Activated CD4-positive, alpha-beta memory T cell treated with anti-CD3 and anti-CD28 coated beads for 36 hours (primary cell): ENCODE measurements around the gene KIRREL3. TPM values are rescaled to one million over a fixed set of nuclear protein-coding genes. Genes with fewer than 3 reads are reported as not detected.

ENCODE experiments used
- CTCF ChIA-PET: fragments of 350-600 bp; sonication (Branson Sonifier 250); formaldehyde crosslinking; loops from one replicate; lab custom pipeline; 2021; ENCODE audit warnings: antibody characterized with exemption, inconsistent platforms; lab: Charles Lee
- POLR2A ChIA-PET: fragments of 350-600 bp; sonication (Branson Sonifier 250); formaldehyde crosslinking; loops from one replicate; lab custom pipeline; 2021; ENCODE audit warnings: antibody characterized with exemption; lab: Charles Lee
- DNase-seq: peaks from one replicate; pipeline ENCODE4 v3.0.0-alpha.2; 2020
- H3K27ac Mint-ChIP-seq: one replicate; pipeline ENCODE4 v1.8.0; 2021; ENCODE audit warnings: mixed read lengths
- H3K27me3 Mint-ChIP-seq: one replicate; pipeline ENCODE4 v1.8.0; 2021; ENCODE audit warnings: mixed read lengths
- H3K36me3 Mint-ChIP-seq: one replicate; pipeline ENCODE4 v1.8.0; 2021; ENCODE audit warnings: mixed read lengths
- H3K4me1 Mint-ChIP-seq: one replicate; pipeline ENCODE4 v1.8.0; 2021; ENCODE audit warnings: low read depth, mixed read lengths
- H3K4me3 Mint-ChIP-seq: one replicate; pipeline ENCODE4 v1.8.0; 2021; ENCODE audit warnings: mild to moderate bottlenecking, mixed read lengths
- H3K9me3 Mint-ChIP-seq: one replicate; pipeline ENCODE4 v1.8.0; 2021; ENCODE audit warnings: mixed read lengths
- intact Hi-C: fragments of 100-400 bp; cut with micrococcal nuclease; formaldehyde crosslinking; loops from one replicate; pipeline ENCODE4 v1.15.1; 2023
- total RNA-seq, 2 experiments: library from RNA; stranded (reverse); gene quantifications; one replicate each; pipeline ENCODE4 v1.2.3, GENCODE V29; 2021

The KIRREL3 gene
- total RNA-seq, 2 experiments from 2014 or later, result not detected

DNA sequence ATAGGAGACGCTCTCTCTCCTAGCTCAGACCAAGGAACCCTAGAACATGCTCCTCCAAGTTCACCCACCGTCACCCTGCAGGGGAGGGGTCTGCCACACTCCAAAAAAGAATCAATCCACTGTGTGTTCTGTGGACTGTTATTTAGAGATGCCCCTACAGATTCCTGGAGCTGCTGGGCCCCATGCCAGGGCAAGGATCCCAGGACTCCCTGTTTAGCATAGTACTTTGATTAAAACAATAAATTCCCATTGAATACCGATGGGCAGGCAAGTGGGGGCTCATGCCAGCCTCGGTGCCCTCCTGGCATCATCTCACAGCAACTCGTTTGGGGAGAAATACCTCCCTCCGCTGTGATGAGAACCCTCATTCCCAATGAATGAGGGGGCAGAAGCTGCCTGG, 397.6 kb downstream of the KIRREL3 start:
- no peaks in the 10 kb centered on the region for H3K9me3 Mint-ChIP-seq
- CTCF ChIA-PET, result no interaction called here
- no peak for DNase-seq
- no peaks in the 10 kb centered on the region for H3K36me3 Mint-ChIP-seq
- intact Hi-C loops, result no loop called here
- peaks cover 27% of the 10 kb centered on the region for H3K27me3 Mint-ChIP-seq
- peaks cover 2% of the 10 kb centered on the region for H3K4me1 Mint-ChIP-seq
- H3K27ac Mint-ChIP-seq, result no peak overlapping the region
- no peak overlapping the region for H3K4me3 Mint-ChIP-seq
- POLR2A ChIA-PET, result no interaction called here

DNA sequence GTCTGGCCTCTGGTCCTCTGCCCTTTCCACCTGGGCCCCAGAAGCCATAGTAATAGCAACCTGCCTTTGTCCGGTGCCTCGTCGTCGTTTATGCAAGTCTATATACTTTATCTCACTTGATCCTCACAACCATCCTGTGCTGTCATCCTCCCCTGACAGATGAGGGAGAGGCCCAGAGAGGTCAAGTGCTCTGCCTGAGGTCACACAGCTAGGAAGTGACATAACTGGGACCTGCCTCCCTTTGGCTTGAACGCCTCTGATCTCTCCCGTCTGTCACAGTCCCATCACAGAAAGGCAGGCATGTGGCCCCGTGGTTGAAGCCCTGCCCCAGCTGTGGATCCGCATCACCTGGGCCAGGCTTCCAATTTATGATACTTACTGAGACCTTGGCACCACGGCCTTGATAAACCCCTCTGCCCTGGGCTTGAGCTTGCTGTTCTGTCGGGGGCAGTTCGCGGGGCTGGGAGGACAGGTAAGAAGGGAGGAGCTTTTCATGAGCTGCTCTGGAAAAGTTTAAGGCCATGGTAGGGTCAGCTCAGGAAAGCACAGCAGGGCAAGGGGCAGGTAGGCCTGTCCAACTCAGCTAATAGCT, 398.1 kb downstream of the KIRREL3 start:
- Mint-ChIP-seq H3K9me3 (no peaks in the 10 kb centered on the region), H3K27ac (no peak overlapping the region), H3K36me3 (no peaks in the 10 kb centered on the region), H3K27me3 (peaks cover 29% of the 10 kb centered on the region), H3K4me1 (peaks cover 2% of the 10 kb centered on the region), H3K4me3 (no peak overlapping the region)
- DNase-seq, result no peak
- ChIA-PET POLR2A (no interaction called here), CTCF (no interaction called here)
- intact Hi-C loops, result no loop called here

DNA sequence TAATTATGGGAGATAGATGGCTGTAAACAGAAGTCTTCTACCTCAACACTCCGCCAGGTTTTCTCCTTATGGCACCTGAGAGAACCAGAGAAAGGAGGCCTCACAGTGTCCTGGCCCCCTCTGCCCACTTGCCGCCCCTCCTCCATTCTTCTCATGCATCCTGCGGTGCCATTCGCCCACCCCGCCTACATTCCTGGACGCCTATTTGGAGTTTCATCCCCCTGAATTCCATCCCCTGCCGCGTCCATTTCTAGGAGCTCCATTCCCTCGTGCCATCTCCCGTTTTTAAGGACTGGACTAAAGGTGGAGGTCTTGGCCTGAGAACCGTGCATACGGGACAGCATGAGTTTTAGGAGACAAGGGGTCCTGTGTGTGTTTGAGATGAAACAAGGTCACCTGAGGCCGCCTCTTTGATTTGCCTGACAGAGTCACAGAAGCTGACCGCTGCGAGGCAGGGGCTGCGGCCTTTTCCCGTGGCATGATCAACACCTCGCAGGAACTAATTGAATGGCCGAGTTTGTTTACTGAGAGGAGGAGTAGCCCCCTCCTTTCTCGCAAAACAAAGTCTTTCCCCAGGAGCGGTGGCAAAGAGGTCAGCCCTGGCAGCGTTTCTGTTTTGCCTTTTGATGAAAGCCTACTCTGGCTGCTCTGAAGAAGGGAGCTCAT, 398.9 kb downstream of the KIRREL3 start:
- no peaks in the 10 kb centered on the region for H3K4me1 Mint-ChIP-seq
- peaks cover 24% of the 10 kb centered on the region for H3K27me3 Mint-ChIP-seq
- intact Hi-C loops, result no loop called here
- no peak overlapping the region for H3K4me3 Mint-ChIP-seq
- H3K36me3 Mint-ChIP-seq, result no peaks in the 10 kb centered on the region
- DNase-seq, result no peak
- H3K27ac Mint-ChIP-seq, result no peak overlapping the region
- H3K9me3 Mint-ChIP-seq, result no peaks in the 10 kb centered on the region
- ChIA-PET POLR2A (no interaction called here), CTCF (no interaction called here)

DNA sequence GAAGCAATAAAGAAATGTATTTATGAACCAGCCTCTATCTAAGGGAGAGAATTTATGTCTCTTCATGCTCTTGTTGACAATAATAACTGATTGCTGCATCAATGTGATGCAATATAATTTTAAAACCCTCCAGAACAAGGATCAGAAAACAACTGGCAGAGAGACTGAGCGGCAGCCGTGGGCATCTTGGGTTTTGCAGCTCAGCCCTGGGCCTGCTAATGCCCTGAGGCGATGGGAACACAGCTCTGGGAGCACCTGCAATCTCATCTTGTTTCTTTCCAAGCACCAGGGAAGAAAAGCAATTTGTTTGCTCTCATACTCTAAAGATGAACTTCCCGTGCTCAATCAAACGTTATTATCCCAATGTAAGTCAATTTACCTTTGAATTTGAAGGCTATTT, 399.4 kb downstream of the KIRREL3 start:
- intact Hi-C loops, result no loop called here

DNA sequence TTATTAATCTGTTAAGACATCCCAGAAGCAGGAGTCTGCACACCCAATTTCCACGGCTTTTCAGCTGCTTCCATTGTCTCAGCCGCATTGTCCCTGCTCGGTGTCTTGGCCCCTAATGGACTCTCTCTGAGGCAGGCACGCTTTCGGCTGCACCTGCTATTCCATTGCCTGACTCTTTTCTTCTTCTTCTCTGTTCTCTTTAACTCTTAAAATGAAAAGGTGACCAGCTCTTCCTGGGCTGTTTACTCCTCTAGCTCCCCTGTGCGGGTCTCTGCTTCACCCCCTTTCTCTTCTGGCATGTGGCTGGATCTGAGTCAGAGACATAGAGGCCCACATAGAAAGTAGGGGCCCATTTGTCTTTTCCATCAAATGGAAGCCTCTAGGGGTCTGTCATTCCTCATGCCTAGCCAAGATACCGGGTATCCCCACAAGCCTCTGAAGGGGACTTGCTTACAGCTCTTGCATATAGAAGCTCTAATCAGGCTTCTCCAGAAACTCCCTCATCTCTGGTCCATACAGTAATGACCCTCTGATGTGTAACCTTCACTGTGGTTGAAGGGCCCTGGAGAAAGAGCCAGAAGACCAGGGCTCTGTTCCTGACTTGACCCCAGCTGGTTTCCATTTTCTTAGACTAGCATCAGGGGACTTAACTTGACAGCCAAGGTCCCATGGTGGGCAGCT, 401.2 kb downstream of the KIRREL3 start:
- POLR2A ChIA-PET, result no interaction called here
- no peaks in the 10 kb centered on the region for H3K4me1 Mint-ChIP-seq

More for the DNA sequence above, 399.4 kb downstream of the KIRREL3 start:
- Mint-ChIP-seq H3K27ac (no peak overlapping the region), H3K36me3 (no peaks in the 10 kb centered on the region), H3K27me3 (peaks cover 23% of the 10 kb centered on the region), H3K9me3 (no peaks in the 10 kb centered on the region), H3K4me1 (no peaks in the 10 kb centered on the region), H3K4me3 (no peak overlapping the region)
- ChIA-PET CTCF (no interaction called here), POLR2A (no interaction called here)
- DNase-seq, result no peak

DNA sequence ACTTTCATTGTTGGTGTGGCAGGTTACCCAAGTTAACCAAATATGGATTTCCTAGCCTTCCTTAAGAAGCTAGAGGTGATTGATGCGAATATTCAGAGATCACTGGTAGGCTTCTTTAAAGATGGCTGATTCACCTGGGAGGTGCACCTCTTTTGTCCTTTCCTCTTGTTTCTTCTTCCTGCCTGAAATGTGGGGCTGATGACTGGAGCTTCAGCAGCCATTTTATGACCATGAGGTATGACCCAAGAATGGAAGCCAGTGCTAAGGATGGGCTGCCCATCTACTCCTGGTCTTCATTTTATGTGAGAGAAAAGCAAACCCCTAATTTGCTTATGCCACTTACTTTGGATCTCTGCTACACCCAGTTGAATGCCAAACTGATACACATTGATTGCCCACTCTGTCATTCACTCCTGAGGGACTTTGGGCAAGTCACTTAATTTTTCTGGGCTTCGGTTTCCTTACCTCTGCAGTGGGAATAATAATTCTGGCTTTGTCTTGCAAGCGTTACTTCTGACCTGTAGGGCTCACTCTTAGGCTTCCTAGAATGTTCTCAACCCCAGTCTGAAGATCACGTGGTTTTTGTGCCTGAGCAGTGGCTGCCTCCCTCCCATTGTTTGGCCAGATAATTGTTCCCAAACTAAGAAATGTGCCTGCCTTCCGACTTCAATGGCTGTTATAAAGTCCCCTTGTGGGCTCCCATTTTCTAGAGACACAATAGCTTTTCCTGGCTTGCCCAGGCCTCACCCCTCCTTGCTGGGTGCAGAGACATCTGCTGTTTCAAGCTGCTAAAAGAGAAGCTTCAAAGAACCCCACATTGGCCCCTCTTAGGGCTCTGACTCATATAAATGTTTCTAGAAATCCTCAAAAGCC, 402.0 kb downstream of the KIRREL3 start:
- no peaks in the 10 kb centered on the region for H3K4me1 Mint-ChIP-seq
- H3K4me3 Mint-ChIP-seq, result no peak overlapping the region
- ChIA-PET POLR2A (no interaction called here), CTCF (no interaction called here)
- no peak overlapping the region for H3K27ac Mint-ChIP-seq
- intact Hi-C loops, result no loop called here
- DNase-seq, result no peak
- H3K36me3 Mint-ChIP-seq, result no peaks in the 10 kb centered on the region
- no peaks in the 10 kb centered on the region for H3K9me3 Mint-ChIP-seq
- H3K27me3 Mint-ChIP-seq, result peaks cover 13% of the 10 kb centered on the region

More for the DNA sequence above, 401.2 kb downstream of the KIRREL3 start:
- Mint-ChIP-seq H3K9me3 (no peaks in the 10 kb centered on the region), H3K27me3 (peaks cover 16% of the 10 kb centered on the region), H3K4me3 (no peak overlapping the region), H3K27ac (no peak overlapping the region), H3K36me3 (no peaks in the 10 kb centered on the region)
- no peak for DNase-seq
- intact Hi-C loops, result no loop called here
- CTCF ChIA-PET, result no interaction called here

DNA sequence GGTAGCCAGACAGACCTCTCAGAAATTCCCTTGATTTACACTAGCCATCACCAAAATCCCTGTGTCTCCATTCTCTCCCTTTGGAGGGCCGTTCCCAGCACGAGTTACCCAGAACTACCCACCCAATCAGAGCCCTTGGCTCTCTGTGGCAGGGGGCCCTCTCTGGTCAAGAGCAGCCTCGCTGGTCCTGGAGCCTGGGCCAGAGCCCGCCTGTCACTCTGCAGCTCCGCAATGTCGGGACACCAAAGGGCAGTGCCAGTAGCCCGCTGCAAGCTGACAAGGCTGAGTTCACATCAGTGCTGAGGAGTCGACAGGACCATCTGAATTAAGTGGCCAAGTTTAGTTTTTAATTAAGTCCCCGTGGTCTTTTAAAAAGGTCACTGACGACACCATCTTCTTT, 403.5 kb downstream of the KIRREL3 start:
- POLR2A ChIA-PET, result no interaction called here
- Mint-ChIP-seq H3K36me3 (no peaks in the 10 kb centered on the region), H3K4me1 (no peaks in the 10 kb centered on the region), H3K9me3 (no peaks in the 10 kb centered on the region), H3K4me3 (no peak overlapping the region), H3K27ac (no peak overlapping the region), H3K27me3 (peaks cover 10% of the 10 kb centered on the region)
- CTCF ChIA-PET, result no interaction called here
- intact Hi-C loops, result no loop called here
- no peak for DNase-seq

DNA sequence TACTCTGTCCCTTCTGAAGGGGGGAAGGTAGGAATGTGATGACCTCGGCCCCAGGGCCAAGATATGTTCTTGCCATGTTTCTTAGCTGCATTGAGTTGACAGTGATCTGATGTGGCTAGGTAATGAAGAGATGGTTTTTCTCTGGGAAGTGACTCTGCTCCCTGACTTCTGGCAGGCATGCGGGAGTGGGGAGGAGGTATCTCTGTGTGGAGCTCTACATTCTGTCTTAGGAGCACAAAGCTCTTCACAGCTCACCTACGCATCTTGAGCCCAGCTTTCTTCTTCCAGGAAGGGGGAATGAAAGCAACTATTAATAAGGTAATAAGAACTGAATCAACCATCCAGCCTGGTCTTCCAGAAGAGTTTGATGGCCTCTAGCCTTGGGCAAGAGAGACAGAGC, 404.1 kb downstream of the KIRREL3 start:
- no peaks in the 10 kb centered on the region for H3K4me1 Mint-ChIP-seq
- H3K27me3 Mint-ChIP-seq, result peaks cover 5% of the 10 kb centered on the region
- ChIA-PET POLR2A (no interaction called here), CTCF (no interaction called here)
- no peak overlapping the region for H3K4me3 Mint-ChIP-seq
- no peak for DNase-seq
- H3K27ac Mint-ChIP-seq, result no peak overlapping the region
- no peaks in the 10 kb centered on the region for H3K9me3 Mint-ChIP-seq
- no peaks in the 10 kb centered on the region for H3K36me3 Mint-ChIP-seq
- intact Hi-C loops, result no loop called here

DNA sequence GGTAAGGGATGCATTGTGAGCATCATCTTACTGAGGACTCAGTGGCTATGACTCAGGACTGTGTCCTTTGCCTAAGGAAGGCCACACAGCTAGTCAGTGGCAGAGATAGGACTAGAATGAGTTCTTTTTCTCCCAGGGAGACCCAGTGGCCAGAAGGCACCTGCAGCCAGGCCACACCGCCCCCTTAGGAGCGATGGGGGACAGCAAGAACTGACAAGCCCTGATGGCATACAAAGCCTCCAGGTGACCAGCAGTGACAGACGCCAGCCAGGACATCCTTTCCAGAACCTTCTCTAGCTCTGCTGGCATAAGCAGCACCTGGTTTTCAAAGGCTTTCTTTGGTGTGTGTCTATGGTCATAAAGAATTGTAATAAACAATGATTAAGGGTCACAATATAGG, 405.0 kb downstream of the KIRREL3 start:
- H3K9me3 Mint-ChIP-seq, result no peaks in the 10 kb centered on the region
- CTCF ChIA-PET, result no interaction called here
- POLR2A ChIA-PET, result no interaction called here
- H3K36me3 Mint-ChIP-seq, result no peaks in the 10 kb centered on the region
- intact Hi-C loops, result no loop called here
- H3K4me1 Mint-ChIP-seq, result no peaks in the 10 kb centered on the region
- H3K27ac Mint-ChIP-seq, result no peak overlapping the region
- H3K4me3 Mint-ChIP-seq, result no peak overlapping the region
- DNase-seq, result no peak
- peaks cover 2% of the 10 kb centered on the region for H3K27me3 Mint-ChIP-seq

DNA sequence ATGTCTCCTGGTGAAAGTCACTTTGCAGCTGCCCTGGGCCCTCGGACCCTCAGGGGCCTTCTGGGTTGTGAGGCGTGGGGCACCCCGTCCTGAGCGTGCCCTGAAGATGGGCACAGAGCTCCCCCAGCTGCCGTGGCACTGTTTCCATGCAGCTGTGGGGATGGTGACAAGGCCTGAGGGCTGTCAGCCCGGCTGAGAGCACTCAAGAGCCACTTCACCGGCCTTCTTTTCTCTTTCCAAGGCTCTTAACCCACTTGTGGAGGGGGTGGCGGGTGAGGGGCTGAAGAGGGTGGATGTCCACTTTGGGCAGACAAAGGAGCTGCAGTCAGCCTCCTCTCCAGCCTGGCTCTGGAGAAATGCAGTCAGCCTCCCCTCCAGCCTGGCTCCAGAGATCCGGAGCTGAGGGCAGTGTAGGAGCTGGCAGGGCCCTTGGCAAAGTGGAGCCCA, 405.6 kb downstream of the KIRREL3 start:
- no peak for DNase-seq
- Mint-ChIP-seq H3K9me3 (no peaks in the 10 kb centered on the region), H3K27me3 (peaks cover 2% of the 10 kb centered on the region), H3K4me1 (no peaks in the 10 kb centered on the region), H3K4me3 (no peak overlapping the region), H3K36me3 (no peaks in the 10 kb centered on the region), H3K27ac (no peak overlapping the region)
- CTCF ChIA-PET, result no interaction called here
- POLR2A ChIA-PET, result no interaction called here
- intact Hi-C loops, result no loop called here

DNA sequence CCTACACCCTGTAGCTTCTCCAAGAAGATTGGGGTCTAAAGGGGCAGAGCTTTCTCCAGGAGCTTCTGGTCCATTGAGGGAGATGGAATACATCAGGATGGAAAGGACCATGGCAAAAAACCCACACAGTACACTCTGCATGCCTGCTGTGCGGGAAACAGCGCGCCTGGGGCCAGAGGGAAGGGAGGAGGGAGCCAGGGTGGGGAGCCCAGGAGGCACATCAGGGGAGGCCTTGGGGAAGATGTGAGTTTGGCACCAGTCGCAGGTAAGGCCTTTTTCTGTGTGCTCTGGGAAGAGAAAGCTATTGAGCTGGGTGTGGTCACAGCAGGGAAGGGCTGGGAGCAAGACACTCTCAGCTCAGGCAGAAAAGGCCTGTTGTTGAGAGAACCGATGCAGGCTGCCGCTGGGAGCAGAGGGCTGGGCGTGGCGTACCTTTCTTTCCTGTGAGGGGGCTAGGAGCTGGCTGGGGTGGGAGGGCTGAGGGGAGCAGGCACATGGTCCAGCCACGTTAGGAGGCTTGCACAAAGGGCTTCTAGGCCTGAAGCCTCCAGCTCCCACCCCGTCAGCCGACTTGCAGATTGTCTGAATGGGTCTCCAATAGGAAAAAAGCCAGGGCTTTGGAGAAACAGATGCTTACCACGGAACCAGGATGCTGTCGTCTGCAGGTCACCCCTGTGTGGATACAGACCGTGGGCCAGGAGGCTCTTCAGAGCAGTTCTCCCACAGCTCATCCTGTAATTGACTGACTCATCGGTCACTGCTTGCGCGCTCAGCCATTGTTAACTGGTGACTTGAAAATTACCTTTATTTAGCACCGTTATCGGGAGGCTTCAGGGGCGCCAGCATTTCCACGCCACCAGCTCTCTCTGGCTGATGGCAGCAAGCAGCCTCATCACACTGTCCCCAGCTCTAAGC, 407.8 kb downstream of the KIRREL3 start:
- no peaks in the 10 kb centered on the region for H3K36me3 Mint-ChIP-seq
- ChIA-PET CTCF (no interaction called here), POLR2A (no interaction called here)
- intact Hi-C loops, result no loop called here
- no peak overlapping the region for H3K27ac Mint-ChIP-seq
- no peak overlapping the region for H3K4me3 Mint-ChIP-seq
- H3K9me3 Mint-ChIP-seq, result no peaks in the 10 kb centered on the region
- no peak for DNase-seq
- H3K4me1 Mint-ChIP-seq, result no peaks in the 10 kb centered on the region
- no peaks in the 10 kb centered on the region for H3K27me3 Mint-ChIP-seq
